ENCODE data around the gene OR6F1.
"Not testable (repeated sequence)": the region's sequence is repeated elsewhere in the genome, so short reads cannot be mapped to it uniquely, and the experiment has no call there.

The OR6F1 gene

DNA sequence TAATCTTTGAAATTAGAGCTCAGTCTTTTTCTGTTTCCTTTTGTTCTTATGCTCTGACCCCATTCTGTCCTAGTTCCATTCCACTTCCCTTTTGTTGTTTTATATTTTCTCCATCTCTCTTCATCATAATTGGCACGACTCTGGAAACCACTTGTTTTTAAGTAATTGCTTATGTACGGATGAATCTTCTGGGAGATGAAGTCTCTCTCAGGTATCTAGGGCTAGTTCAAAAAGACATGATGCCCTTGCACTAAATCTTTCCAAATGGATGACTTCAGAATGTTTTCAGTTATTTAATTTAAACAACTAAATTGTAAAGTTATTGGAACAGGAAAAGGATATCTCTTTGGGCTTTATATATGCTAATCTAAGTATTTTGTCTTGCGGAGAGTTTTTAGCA is at the start of gene OR6F1:
Gene OR6F1, minus strand, starts transcription at position 101 of the 400 bp plus-strand sequence. CDS start 3,891 bp downstream, outside the sequence.
- DNase-seq: no peak

DNA sequence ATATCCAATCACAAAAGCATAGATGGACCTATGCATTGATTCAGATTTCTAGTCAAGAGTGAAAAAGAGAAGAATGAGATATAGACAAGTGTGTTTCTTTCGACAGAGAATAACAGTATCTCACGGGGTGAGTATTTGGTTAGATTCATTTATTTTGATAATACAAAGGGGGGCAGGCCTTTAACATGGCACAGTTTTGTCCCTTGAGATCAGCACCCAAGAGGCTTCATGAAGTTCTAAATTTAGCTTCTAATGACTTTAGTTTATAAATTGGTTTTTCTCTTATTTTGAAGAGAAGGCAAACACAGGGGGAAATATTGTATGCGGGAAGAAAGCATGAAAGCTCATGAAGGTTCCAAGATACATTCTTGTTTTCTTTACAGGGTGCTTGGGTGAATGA is 44.0 kb upstream of the OR6F1 start, which contains the start of gene OR1C1:
Gene OR1C1, minus strand, starts transcription at position 101 of the 400 bp plus-strand sequence. CDS start 2,150 bp downstream, outside the sequence.
- DNase-seq: no peak

GRCh38 chr1:247754311-247754710 is 37.9 kb upstream of the OR6F1 start:
- not testable (repeated sequence) for DNase-seq

GRCh38 chr1:247749870-247750269 is 33.4 kb upstream of the OR6F1 start:
- DNase-seq: no peak

DNA sequence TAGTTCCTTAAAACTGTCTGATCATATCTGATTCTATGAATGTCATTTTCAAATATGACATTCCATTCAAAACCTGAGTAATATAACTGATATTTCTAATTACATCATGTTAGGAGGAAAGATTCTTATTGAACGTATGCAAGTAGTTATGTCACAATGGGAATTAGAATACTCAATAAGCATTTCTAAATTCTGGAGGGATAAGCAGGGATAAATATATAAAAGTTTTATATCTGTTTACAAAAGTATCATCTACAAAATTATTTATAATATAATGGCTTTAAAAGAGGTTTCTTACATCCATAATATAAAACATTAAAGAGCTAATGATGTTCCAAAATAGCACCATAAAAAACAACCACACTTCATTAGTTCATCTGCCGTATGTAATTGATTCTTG is 31.6 kb upstream of the OR6F1 start, which contains the start of gene OR14A2:
Gene OR14A2, minus strand, starts transcription at position 101 of the 400 bp plus-strand sequence.
- DNase-seq: no peak

DNA sequence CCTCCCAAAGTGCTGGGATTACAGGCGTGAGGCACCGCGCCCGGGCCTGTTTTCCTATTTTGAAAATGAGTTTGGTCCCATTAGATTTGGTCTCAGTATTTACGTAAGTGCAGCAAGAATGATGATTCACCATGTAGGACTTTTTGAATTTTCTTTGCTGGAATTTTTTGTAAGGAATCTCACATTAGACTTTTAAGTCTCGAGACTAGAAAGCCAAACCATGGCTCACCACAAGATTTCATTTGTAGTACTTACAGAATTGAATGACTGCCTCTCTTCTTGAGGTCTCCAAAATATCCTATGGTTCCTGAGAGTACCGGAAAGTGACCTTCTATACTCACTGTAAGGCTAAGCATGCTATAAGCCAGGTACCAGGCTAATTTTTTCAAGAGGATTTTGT is 31.2 kb upstream of the OR6F1 start:
- DNase-seq: no peak

- no peak for DNase-seq
Observed at GRCh38 chr1:247746391-247746935, 30.0 kb upstream of the OR6F1 start.

DNA sequence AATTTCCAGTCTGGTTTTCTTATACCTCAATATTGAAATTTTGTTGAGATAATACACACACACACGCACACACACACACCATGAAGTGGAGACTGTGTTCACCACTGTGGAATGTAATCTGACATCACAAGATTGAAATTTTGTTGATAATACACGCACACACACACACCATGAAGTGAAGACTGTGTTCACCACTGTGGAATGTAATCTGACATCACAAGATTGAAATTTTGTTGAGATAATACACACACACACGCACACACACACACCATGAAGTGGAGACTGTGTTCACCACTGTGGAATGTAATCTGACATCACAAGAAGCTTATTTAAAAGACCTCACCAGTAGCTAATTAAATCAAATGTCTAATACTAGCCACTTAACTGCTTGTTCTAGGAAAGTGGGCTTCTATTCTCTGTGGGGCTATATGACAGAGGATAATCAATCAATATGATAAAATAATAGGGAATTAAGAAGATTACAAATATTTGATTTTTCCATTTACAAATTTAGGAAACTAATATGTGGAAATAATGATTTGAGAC is 25.8 kb upstream of the OR6F1 start:
- DNase-seq: not testable (repeated sequence)

GRCh38 chr1:247741756-247742155 is 25.3 kb upstream of the OR6F1 start:
- no peak for DNase-seq

DNA sequence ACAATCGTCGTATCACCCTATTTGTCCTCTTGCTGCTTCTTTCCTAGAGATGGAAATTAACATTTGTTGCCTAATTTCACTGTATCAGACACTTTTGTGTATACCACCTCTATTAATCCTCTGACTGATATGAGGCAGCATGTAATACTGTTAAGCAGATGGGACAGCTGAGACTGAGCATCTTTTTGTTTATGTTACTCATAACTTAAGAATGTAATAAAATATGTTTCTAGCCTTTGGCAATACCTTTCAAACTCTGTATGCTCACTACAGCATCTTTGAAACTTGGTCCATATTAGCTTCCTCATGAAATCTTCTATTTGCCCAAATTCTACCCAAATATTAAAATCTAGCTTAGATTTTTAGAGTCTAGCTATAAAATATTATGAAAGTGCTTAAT is 24.3 kb upstream of the OR6F1 start:
- no peak for DNase-seq

- no peak for DNase-seq
Observed at GRCh38 chr1:247738315-247738714, 21.9 kb upstream of the OR6F1 start, which contains the start of gene OR14K1. TSS of gene OR14K1 (plus strand) at chr1:247738615. CDS start at chr1:247738615, 0 bp downstream.

GRCh38 chr1:247721222-247721621 is 4.8 kb upstream of the OR6F1 start:
- no peak for DNase-seq

GRCh38 chr1:247713753-247714152 is 2.7 kb downstream of the OR6F1 start:
- no peak for DNase-seq

DNA sequence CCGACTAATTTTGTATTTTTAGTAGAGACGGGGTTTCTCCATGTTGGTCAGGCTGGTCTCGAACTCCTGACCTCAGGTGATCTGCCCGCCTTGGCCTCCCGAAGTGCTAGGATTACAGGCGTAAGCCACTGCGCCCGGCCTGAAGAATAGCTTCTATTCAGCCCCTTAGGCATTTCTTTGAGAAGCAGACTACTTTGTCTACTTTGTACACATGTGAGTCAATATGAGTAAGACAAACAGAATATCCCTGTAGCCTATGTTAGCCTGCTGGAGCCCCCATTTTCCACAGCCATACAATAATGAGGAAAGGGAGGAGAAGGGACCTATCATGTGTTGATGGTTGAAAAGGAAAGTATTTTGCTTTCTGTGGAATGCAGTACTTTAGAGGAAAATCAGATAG is 5.8 kb downstream of the OR6F1 start:
- DNase-seq: not testable (repeated sequence)

GRCh38 chr1:247701338-247701737 is 15.1 kb downstream of the OR6F1 start:
- no peak for DNase-seq

GRCh38 chr1:247681288-247681897 is 35.1 kb downstream of the OR6F1 start:
- peak; percentile 14 to 18 for DNase-seq

DNA sequence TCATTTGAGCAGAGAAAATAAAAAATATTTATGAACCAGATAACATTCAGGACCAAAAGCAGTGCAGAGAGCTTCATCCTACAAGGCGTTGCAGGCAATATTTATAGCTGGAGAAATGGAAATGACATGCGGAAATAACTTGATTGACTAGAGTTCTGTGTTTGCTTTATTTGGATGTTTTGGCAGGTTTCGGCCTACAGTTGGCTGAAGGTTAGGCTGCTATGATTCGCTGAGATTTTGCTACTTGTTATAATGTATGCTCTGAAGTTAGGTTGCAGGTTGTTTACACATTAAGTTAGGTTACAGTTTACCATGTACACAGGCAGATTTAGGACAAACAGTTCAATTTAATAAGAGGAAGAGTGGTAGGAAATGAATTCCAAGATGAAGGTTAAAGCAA is 36.3 kb downstream of the OR6F1 start:
- DNase-seq: no peak

DNA sequence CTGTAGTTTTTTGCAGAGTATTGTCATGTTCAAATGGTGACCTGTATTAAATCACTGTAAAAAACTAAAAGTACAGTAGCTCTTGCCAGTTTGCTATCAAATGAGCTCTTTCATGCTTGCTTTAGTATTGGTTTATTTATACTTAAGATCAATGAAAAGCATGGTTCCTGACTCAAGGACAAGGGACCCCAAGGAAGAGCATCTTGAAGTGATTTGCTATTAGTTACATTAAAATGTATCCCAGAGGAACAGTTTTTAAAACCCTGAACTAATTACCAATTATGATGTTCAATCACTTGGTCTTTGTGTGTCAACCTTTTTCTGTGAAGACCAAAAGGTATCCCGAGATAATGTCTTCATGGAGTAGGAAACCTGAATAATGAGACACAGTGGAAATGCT is 36.8 kb downstream of the OR6F1 start, which contains the start of gene OR13G1:
Gene OR13G1, minus strand, starts transcription at position 101 of the 400 bp plus-strand sequence. CDS start 6,698 bp downstream, outside the sequence.
- DNase-seq: no peak

GRCh38 chr1:247669225-247669624 is 47.2 kb downstream of the OR6F1 start:
- DNase-seq: no peak
